ENCODE measurements around the gene KNDC1. TPM values are rescaled to one million over a fixed set of nuclear protein-coding genes. Genes with fewer than 3 reads are reported as not detected.

KNDC1 gene
- total and polyA plus RNA-seq, 8 donors, result 2.5 to 10.4 (median 4.0) TPM

GRCh38 chr10:133166504-133166827 lies 6.4 kb downstream of the KNDC1 start:
- H3K4me1 ChIP-seq, result no peaks in the 10 kb centered on the region
- H3K27me3 ChIP-seq, result peaks cover 0 to 46% of the 10 kb centered on the region in 2 donors
- DNase-seq (peak in 2 of 4 donors; percentile 20 to 46), ATAC-seq (no peak)
- TF ChIP-seq, protein P1, sequence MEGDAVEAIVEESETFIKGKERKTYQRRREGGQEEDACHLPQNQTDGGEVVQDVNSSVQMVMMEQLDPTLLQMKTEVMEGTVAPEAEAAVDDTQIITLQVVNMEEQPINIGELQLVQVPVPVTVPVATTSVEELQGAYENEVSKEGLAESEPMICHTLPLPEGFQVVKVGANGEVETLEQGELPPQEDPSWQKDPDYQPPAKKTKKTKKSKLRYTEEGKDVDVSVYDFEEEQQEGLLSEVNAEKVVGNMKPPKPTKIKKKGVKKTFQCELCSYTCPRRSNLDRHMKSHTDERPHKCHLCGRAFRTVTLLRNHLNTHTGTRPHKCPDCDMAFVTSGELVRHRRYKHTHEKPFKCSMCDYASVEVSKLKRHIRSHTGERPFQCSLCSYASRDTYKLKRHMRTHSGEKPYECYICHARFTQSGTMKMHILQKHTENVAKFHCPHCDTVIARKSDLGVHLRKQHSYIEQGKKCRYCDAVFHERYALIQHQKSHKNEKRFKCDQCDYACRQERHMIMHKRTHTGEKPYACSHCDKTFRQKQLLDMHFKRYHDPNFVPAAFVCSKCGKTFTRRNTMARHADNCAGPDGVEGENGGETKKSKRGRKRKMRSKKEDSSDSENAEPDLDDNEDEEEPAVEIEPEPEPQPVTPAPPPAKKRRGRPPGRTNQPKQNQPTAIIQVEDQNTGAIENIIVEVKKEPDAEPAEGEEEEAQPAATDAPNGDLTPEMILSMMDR (IDR thresholded peaks at IDR 0.05), result no peak
- H3K27ac ChIP-seq, result no peak overlapping the region
- H3K4me3 ChIP-seq, result no peak overlapping the region
- H3K36me3 ChIP-seq, result no peaks in the 10 kb centered on the region
- no peaks in the 10 kb centered on the region for H3K9me3 ChIP-seq
- intact Hi-C loops (cut with DNase I), result no loop called here

DNA sequence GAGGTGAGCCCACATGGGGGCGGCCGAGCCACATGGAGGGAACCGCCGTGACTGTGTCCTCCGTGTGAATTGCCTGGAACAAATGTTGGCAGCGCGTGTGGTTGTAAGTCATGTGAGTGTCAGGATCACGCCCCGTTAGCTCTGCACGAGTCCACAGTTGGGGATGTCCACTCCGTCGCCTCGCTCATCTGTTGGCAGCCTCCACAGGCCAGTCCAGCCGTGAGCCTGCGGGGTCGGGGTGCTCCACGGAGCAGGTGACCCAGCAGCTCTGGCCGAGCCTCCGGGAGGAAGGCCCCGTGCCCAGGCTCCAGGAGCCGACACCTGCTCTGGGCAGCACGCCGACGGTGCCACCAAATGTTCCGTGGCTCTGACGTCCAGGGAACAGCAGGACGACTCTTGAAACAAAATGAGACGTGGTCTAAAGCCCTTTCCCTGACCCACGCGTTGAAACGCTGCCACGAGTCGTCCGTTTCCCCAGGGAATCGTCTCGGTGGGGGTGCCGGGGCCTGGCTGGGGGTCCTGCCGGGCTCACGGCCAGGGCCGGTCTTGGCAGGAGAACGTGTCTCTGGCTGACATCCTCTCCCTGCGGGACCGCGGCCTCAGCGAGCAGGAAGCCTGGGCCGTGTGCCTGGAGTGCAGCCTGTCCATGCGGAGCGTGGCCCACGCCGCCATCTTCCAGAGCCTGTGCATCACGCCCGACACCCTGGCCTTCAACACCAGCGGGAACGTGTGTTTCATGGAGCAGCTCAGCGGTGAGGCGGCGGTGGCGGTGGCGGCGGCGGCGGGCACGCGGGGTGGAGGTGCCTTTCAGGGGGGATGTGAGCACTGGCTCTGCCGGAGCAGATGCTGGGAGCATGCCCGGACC lies 7.0 kb downstream of the KNDC1 start:
- ATAC-seq (no peak), DNase-seq (peak in 3 of 4 donors; percentile 29 to 80 (median 32))
- Histone ChIP-seq H3K27me3 (peaks cover 0 to 40% of the 10 kb centered on the region in 2 donors), H3K27ac (no peak overlapping the region), H3K4me1 (no peaks in the 10 kb centered on the region), H3K36me3 (no peaks in the 10 kb centered on the region), H3K9me3 (no peaks in the 10 kb centered on the region), H3K4me3 (no peak overlapping the region)
- intact Hi-C loops (cut with DNase I), result no loop called here
- TF ChIP-seq, protein P1 (IDR thresholded peaks at IDR 0.05), result no peak

- Histone ChIP-seq H3K4me3 (no peak overlapping the region), H3K27ac (no peak overlapping the region), H3K4me1 (no peaks in the 10 kb centered on the region), H3K9me3 (no peaks in the 10 kb centered on the region), H3K36me3 (no peaks in the 10 kb centered on the region), H3K27me3 (peaks cover 0 to 31% of the 10 kb centered on the region in 2 donors)
- ATAC-seq, result no peak
- TF ChIP-seq, protein P1 (IDR thresholded peaks at IDR 0.05), result no peak
- peak in 2 of 4 donors; percentile 28 to 55 for DNase-seq
- intact Hi-C loops (cut with DNase I), result no loop called here
These were observed 7.9 kb downstream of the KNDC1 start for GRCh38 chr10:133167693-133168616.

DNA sequence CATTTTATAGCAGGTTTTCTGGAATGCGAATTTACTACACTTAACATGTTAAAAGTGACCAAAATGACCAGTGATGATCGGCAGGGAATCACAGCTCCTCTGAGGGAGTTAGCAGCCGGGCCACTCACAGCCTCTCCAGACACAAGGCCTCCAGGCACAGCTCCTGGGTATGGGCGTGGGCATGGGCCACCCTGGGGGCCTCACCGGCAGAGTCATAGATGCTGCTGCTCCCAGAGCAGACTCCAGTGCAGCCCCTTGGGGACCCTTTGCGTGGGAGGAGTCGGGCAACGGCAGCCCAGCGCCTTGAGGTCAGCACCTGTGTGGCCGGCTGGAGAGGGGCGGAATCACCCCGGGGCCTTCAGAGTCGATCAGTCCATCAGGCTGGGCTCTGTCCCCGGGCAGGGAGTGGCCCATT lies 8.6 kb downstream of the KNDC1 start:
- no peaks in the 10 kb centered on the region for H3K36me3 ChIP-seq
- intact Hi-C loops (cut with DNase I), result no loop called here
- no peak overlapping the region for H3K27ac ChIP-seq
- no peak overlapping the region for H3K4me3 ChIP-seq
- ATAC-seq (no peak), DNase-seq (peak in 1 of 4 donors; percentile 67)
- no peaks in the 10 kb centered on the region for H3K9me3 ChIP-seq
- TF ChIP-seq, protein P1 (IDR thresholded peaks at IDR 0.05), result no peak
- no peaks in the 10 kb centered on the region for H3K4me1 ChIP-seq
- H3K27me3 ChIP-seq, result peaks cover 0 to 25% of the 10 kb centered on the region in 2 donors

All from left lung (tissue), 10 donors.